ENCODE measurements around the gene ARFIP1.
"Not testable (repeated sequence)": the region's sequence is repeated elsewhere in the genome, so short reads cannot be mapped to it uniquely, and the experiment has no call there.

Gene ARFIP1

GRCh38 chr4:152836936-152837335 lies 57.2 kb downstream of the ARFIP1 start:
- no peak for DNase-seq (ENCODE audit: low read depth in 2 of 2, low spot score in 1 of 2)

GRCh38 chr4:152839729-152840128 lies 60.0 kb downstream of the ARFIP1 start:
- not testable (repeated sequence) for DNase-seq (ENCODE audit: low read depth in 2 of 2, low spot score in 1 of 2)

- no peak for DNase-seq (ENCODE audit: low read depth in 2 of 2, low spot score in 1 of 2)
These were observed 63.8 kb downstream of the ARFIP1 start for GRCh38 chr4:152843481-152844090.

DNA sequence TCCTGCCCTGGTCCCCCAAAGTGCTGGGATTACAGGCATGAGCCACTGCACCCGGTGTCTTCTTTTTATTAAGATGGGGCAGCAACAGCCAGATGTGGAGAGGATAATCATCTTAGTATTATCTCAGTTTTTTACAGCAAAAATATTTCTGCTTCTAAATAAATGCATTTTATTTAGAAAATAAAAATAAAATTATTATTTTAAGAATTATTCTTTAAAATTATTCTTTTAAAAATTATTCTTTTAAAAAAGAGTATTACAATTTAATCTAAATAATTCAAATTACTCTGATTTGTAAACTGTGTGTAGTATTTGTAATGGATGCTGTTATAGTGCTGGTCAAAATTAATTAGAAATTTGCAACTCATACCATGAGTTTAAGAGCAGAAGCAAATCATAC lies 67.6 kb downstream of the ARFIP1 start:
- DNase-seq (ENCODE audit: low read depth in 2 of 2, low spot score in 1 of 2), result no peak

DNA sequence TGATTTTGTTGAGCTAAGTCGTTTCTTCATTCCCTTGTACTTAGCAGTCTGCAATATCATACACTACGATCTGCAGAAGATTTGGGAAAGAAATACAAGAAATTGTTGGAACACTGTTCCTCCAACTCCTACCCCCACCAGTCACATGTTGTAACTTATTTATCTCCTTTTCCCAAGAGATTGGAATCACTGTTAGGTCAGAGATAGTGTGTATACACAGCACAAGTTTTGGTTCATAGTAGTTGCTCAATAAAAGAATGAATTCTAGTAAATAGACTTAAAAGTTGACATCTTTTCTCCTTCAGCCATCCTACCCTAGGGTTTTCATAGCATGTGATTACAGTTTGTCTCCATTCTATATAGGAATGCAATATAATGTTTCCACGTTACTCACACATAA lies 68.8 kb downstream of the ARFIP1 start:
- DNase-seq (ENCODE audit: low read depth in 2 of 2, low spot score in 1 of 2), result no peak

DNA sequence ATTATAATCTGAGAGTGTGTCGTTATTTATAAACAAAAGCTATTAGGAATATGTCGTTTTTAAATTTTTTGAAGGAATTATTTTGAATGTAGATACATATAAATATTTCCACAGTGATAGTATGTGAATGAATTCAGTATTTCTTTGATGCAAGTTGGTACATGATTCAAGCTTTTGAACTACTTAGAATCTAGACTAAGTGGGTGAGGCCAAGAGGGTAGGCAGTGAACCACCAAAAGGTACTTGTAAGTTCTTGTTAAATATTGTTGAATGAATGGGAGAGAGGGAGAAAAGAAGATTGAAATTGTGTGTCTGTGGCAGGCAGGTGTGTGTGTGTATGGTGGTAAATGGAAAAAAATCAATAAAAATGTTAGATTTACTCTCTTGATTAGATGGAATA lies 69.6 kb downstream of the ARFIP1 start:
- no peak for DNase-seq (ENCODE audit: low read depth in 2 of 2, low spot score in 1 of 2)

DNA sequence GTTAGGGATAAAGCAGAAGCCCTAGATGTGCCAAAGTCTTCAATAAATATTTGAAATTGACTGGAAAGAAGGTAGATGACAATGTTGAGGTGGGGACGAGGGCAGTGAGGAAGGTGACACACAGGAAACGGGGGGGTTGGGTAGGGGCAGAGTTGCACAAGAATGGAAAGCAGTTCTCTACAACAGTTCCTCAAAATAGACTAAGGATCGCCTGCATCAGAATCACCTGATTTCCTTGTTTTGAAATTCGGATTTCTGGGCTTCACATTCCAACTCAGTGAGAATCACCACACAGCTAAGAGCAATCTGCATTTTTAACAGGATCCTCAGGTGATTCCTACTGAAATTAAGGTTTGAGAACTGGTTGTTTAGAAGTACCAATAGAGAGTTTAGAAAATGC lies 70.6 kb downstream of the ARFIP1 start:
- peak; percentile 7 to 9 for DNase-seq (ENCODE audit: low read depth in 2 of 2, low spot score in 1 of 2)

DNA sequence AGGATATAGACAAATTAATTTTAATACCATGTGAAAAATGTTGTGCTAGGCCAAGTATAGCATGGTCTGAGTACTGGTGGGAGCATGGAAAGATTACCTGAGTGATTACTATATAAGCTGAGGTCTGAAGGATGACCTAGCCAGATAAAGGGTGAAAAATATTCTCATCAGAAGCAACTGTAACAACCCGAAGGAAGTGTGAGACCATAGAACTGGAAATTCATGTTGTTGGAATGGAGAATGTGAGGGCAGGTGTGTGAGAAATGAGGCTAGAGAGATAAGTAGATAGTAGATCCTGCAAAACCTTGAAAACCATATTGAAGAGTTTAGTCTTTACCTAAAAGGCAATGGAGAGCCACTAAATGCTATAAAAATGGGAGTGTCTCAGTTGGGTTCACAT lies 71.5 kb downstream of the ARFIP1 start:
- no peak for DNase-seq (ENCODE audit: low read depth in 2 of 2, low spot score in 1 of 2)

DNA sequence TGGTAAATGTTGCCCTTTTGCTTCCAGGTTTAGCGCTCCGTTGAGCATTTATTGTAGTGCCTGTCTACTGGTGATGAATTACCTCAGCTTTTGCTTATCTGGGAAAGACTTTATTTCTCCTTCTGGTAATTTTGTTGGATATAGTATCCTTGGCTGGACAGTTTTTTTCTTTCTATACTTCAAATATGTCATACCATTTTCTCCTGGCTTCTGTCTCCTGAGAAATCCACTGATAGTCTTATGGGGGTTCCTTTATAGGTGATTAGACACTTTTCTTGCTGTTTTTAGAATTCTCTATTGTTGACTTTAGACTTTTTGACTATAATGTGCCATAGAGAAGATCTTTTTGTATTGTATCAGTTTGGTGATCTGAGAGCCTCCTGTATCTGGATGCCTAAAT lies 73.5 kb downstream of the ARFIP1 start:
- no peak for DNase-seq (ENCODE audit: low read depth in 2 of 2, low spot score in 1 of 2)

DNA sequence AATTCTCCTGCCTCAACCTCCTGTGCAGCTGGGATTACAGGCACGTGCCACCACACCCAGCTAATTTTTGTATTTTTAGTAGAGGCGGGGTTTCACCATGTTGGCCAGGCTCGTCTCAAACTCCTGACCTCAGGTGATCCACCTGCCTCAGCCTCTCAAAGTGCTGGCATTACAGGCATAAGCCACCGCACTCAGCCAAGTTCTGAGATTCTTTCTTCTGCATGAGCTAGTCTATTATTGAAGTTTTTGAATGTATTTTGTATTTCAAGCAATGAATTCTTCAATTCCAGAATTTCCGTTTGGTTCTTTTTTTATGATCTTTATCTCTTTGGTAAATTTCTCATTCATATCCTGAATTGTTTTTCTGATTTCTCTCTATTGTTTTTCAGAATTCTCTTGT lies 74.3 kb downstream of the ARFIP1 start:
- DNase-seq (ENCODE audit: low read depth in 2 of 2, low spot score in 1 of 2), result not testable (repeated sequence)

DNA sequence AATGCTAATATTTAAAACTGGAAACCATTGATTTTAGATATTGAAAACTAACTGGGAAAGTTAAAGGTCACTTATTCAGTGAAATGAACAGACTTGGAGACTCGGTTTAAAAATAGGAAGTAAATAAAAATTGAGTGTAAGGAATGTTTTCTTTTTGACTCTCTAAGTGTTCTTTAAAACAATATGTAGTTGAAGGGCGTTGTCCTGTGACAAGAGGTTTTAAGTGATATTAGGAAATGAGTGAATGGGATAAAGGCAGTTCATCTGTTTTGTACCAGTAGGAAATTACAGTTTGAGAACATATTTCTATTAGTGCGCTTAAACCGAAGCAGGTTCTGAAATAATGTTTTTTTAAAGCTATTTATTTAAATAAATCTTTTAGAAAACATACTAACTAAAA lies 77.2 kb downstream of the ARFIP1 start:
- no peak for DNase-seq (ENCODE audit: low read depth in 2 of 2, low spot score in 1 of 2)

DNA sequence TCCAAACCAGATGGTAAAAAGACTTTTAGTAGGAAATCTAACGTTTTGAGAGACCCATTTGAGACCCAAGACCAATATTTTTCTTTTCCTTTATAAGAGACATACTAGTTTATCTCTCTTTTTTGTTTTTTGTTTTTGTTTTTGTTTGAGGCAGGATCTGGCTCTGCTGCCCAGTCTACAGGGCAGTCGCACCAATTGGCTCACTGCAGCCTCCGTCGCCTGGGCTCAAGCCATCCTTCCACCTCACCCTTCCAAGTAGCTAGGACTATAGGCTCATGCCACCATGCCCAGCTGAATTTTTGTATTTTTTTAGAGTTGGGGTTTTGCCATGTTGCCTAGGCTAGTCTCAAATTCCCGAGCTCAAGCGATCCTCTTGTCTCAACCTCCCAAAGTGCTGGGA lies 79.2 kb downstream of the ARFIP1 start:
- DNase-seq (ENCODE audit: low read depth in 2 of 2, low spot score in 1 of 2), result no peak

- DNase-seq (ENCODE audit: low read depth in 2 of 2, low spot score in 1 of 2), result no peak
These were observed 80.3 kb downstream of the ARFIP1 start for GRCh38 chr4:152860046-152860445.

GRCh38 chr4:152862608-152863007 lies 82.9 kb downstream of the ARFIP1 start:
- DNase-seq (ENCODE audit: low read depth in 2 of 2, low spot score in 1 of 2), result no peak

- DNase-seq (ENCODE audit: low read depth in 2 of 2, low spot score in 1 of 2), result no peak
These were observed 84.6 kb downstream of the ARFIP1 start for GRCh38 chr4:152864361-152864760.

DNA sequence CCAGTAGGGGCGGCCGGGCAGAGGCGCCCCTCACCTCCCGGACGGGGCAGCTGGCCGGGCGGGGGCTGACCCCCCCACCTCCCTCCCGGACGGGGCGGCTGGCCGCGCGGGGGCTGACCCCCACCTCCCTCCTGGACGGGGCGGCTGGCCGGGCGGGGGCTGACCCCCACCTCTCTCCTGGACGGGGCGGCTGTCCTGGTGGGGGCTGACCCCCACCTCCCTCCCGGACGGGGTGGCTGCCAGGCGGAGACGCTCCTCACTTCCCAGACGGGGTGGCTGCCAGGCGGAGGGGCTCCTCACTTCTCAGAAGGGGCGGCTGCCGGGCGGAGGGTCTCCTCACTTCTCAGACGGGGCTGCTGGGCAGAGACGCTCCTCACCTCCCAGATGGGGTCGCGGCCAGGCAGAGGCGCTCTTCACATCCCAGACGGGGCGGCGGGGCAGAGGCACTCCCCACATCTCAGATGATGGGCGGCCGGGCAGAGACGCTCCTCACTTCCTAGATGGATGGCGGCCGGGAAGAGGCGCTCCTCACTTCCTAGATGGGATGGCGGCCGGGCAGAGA lies 86.8 kb downstream of the ARFIP1 start:
- DNase-seq (ENCODE audit: low read depth in 2 of 2, low spot score in 1 of 2), result not testable (repeated sequence)

GRCh38 chr4:152870606-152871005 lies 90.9 kb downstream of the ARFIP1 start:
- no peak for DNase-seq (ENCODE audit: low read depth in 2 of 2, low spot score in 1 of 2)

- DNase-seq (ENCODE audit: low read depth in 2 of 2, low spot score in 1 of 2), result no peak
These were observed 95.5 kb downstream of the ARFIP1 start for GRCh38 chr4:152875261-152875660.

- DNase-seq (ENCODE audit: low read depth in 2 of 2, low spot score in 1 of 2), result no peak
These were observed 98.1 kb downstream of the ARFIP1 start for GRCh38 chr4:152877868-152878267.

- DNase-seq (ENCODE audit: low read depth in 2 of 2, low spot score in 1 of 2), result no peak
These were observed 100.5 kb downstream of the ARFIP1 start for GRCh38 chr4:152880263-152880662.

GRCh38 chr4:152881974-152882373 lies 102.2 kb downstream of the ARFIP1 start:
- DNase-seq (ENCODE audit: low read depth in 2 of 2, low spot score in 1 of 2), result no peak

DNA sequence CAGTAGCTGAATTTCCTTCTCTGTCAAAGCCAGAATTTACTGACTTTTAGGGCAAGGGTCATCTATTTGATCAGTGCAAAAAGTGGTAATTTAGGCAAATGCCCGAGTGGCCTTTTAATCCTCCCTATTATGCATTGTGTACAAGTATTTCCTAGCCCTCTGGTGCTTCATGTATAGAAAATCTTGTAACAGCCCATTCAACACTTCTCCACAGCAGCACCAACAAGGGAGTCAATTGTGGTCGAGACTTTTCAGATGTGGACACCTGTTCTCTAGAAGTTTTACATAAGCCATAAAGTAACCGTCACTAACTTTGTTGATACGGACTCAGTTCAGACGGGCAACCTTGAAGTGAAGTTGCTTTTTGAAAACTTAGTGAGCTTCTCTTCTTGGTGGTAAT lies 105.4 kb downstream of the ARFIP1 start:
- no peak for DNase-seq (ENCODE audit: low read depth in 2 of 2, low spot score in 1 of 2)

DNA sequence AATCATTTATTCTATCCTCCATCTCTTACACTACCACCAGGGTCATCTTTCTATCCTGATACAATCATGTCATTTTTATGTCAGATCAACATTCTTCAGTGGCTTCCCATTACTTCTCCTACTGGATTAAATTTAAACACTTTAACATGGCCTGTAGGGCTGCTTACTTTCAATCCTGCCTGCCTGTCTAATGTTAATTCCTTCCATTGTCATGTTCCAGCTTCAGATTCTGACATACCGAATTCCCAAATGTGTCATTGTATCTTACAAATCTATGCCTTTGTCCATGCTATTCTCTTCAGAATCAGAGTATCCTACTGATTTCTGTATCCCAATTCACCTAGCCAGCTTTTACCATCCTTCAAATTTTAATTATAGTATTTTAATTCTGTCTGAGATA lies 106.4 kb downstream of the ARFIP1 start:
- no peak for DNase-seq (ENCODE audit: low read depth in 2 of 2, low spot score in 1 of 2)

Measured in stimulated activated CD8-positive, alpha-beta memory T cell treated with anti-CD3 and anti-CD28 coated beads, Interleukin-4, amount 100 ng/mL, for 1 hour (primary cell).